Endothelial cell of umbilical vein (primary cell): ENCODE measurements around the gene IL4R. TPM values are rescaled to one million over a fixed set of nuclear protein-coding genes. Genes with fewer than 3 reads are reported as not detected.

ENCODE experiments used
- BruUV-seq: library from RNA; stranded (reverse); fragments of 400-500 nt; replicated peaks from 2 replicates; lab custom pipeline; 2021; lab: Mats Ljungman, UMichigan
- CTCF ChIA-PET: fragments of 300-600, 350-600 bp; sonication (Branson Sonifier 250); formaldehyde crosslinking; loops from one replicate; lab custom pipeline; 2021; ENCODE audit warnings: antibody characterized with exemption, inconsistent platforms; lab: Charles Lee
- POLR2A ChIA-PET: fragments of 300-600, 350-600 bp; sonication (Branson Sonifier 250); formaldehyde crosslinking; loops from one replicate; lab custom pipeline; 2021; ENCODE audit warnings: antibody characterized with exemption, inconsistent platforms; lab: Charles Lee
- DNase-seq: peaks from one replicate; pipeline ENCODE4 v3.0.0-alpha.2; 2011; ENCODE audit warnings: low read depth, low spot score
- FAIRE-seq: peaks from 2 replicates; lab custom pipeline; 2011; peaks lifted over from hg19 to GRCh38; lab: Jason Lieb, UNC
- H2AFZ ChIP-seq: 2 replicates; pipeline ENCODE4 v1.6.0; 2012; ENCODE audit warnings: low read depth, low read length, control low read depth, inconsistent platforms
- H3K27ac ChIP-seq: 2 replicates; pipeline ENCODE4 v1.5.1; 2011; ENCODE audit warnings: low read depth, mild to moderate bottlenecking, control low read depth, low read length, moderate library complexity; ENCODE audit not compliant: insufficient read depth
- H3K27me3 ChIP-seq, 2 experiments: 2 replicates each; pipeline versions ENCODE4 v1.6.0 to v1.6.1; 2011; ENCODE audit warnings: low read length in 2 of 2, mixed read lengths in 1 of 2; ENCODE audit not compliant: control insufficient read depth in 2 of 2, insufficient read depth in 2 of 2
- H3K36me3 ChIP-seq, 2 experiments: 2 replicates in 1 of 2; 3 replicates in 1 of 2; pipeline ENCODE4 v1.5.1; 2011; ENCODE audit warnings: low read length in 2 of 2, mild to moderate bottlenecking in 1 of 2, moderate library complexity in 1 of 2; ENCODE audit not compliant: control insufficient read depth in 2 of 2, insufficient read depth in 2 of 2; ENCODE audit errors: extremely low read depth in 1 of 2
- H3K4me1 ChIP-seq: 3 replicates; pipeline ENCODE4 v1.5.1; 2011; ENCODE audit warnings: mild to moderate bottlenecking, low read length; ENCODE audit not compliant: control insufficient read depth, insufficient read depth; ENCODE audit errors: extremely low read depth
- H3K4me2 ChIP-seq: 2 replicates; pipeline ENCODE4 v1.6.1; 2011; ENCODE audit warnings: low read length, control low read depth, mixed read lengths; ENCODE audit not compliant: insufficient read depth
- H3K4me3 ChIP-seq, 3 experiments: fragments of 200-600 bp in 1 of 3; sonication (generic), shearing (Covaris generic) in 1 of 3; replicated peaks in 1 of 3; 2 replicates each; pipeline ENCODE4 v1.5.1; 2011 to 2016; ENCODE audit warnings: control low read depth in 3 of 3, low read length in 3 of 3, mild to moderate bottlenecking in 2 of 3, inconsistent platforms in 1 of 3, low read depth in 1 of 3, moderate library complexity in 1 of 3; ENCODE audit not compliant: insufficient read depth in 1 of 3
- H3K79me2 ChIP-seq: 2 replicates; pipeline ENCODE4 v1.6.0; 2012; ENCODE audit warnings: low read length, inconsistent platforms; ENCODE audit not compliant: control insufficient read depth, insufficient read depth
- H3K9ac ChIP-seq: replicated peaks from 2 replicates; pipeline ENCODE3; 2011; ENCODE audit warnings: low read length, control low read depth; ENCODE audit not compliant: insufficient read depth; ENCODE audit errors: extremely low read depth
- H3K9me1 ChIP-seq: replicated peaks from 3 replicates; pipeline ENCODE4 v1.6.0; 2011; ENCODE audit warnings: mild to moderate bottlenecking, low read length; ENCODE audit not compliant: control insufficient read depth, insufficient read depth; ENCODE audit errors: extremely low read depth
- H3K9me3 ChIP-seq: replicated peaks from 2 replicates; pipeline ENCODE4 v1.5.1; 2012; ENCODE audit warnings: low read length, inconsistent platforms; ENCODE audit not compliant: control insufficient read depth, insufficient read depth
- H4K20me1 ChIP-seq: replicated peaks from 2 replicates; pipeline ENCODE3; 2011; ENCODE audit warnings: mild to moderate bottlenecking, low read length; ENCODE audit not compliant: control insufficient read depth, insufficient read depth; ENCODE audit errors: extremely low read depth
- CTCF ChIP-seq, 2 donors: IDR thresholded peaks; 1 replicate in 1 of 2; 2 replicates in 1 of 2; pipeline ENCODE4 v1.5.1; 2011; ENCODE audit warnings: low read length in 2 of 2, mild to moderate bottlenecking in 2 of 2, moderate library complexity in 2 of 2, control low read depth in 1 of 2, inconsistent platforms in 1 of 2, low read depth in 1 of 2; ENCODE audit not compliant: insufficient read depth in 1 of 2; ENCODE audit errors: extremely low read depth in 1 of 2
- EZH2 ChIP-seq: IDR thresholded peaks from 2 replicates; pipeline ENCODE4 v1.6.1; 2012; ENCODE audit warnings: borderline replicate concordance, low read depth, mild to moderate bottlenecking, moderate library complexity, low read length, inconsistent platforms; ENCODE audit not compliant: severe bottlenecking
- FOS ChIP-seq: IDR thresholded peaks from 2 replicates; pipeline ENCODE4 v1.6.1; 2011; ENCODE audit warnings: mild to moderate bottlenecking, low read length, moderate library complexity, borderline replicate concordance; ENCODE audit not compliant: insufficient read depth
- GATA2 ChIP-seq: IDR thresholded peaks from 2 replicates; pipeline ENCODE4 v1.7.0; 2011; ENCODE audit warnings: low read depth, mild to moderate bottlenecking, moderate library complexity, mixed read lengths, low read length; ENCODE audit not compliant: insufficient read length, insufficient read depth
- JUN ChIP-seq: IDR thresholded peaks from 2 replicates; pipeline ENCODE4 v1.6.1; 2011; ENCODE audit warnings: borderline replicate concordance, low read depth; ENCODE audit not compliant: insufficient read length, insufficient read depth
- MAX ChIP-seq: IDR thresholded peaks from 2 replicates; pipeline ENCODE4 v1.6.1; 2011; ENCODE audit not compliant: insufficient read depth, insufficient read length
- MYC ChIP-seq: IDR thresholded peaks from one replicate; pipeline ENCODE4 v1.6.1; 2011; ENCODE audit warnings: mild to moderate bottlenecking, low read depth, low read length
- POLR2A ChIP-seq: IDR thresholded peaks from 2 replicates; pipeline ENCODE4 v1.6.1; 2012; ENCODE audit warnings: low read depth, mild to moderate bottlenecking, control low read depth, low read length
- POLR2AphosphoS5 ChIP-seq: IDR thresholded peaks from 2 replicates; pipeline ENCODE4 v1.6.1; 2012; ENCODE audit warnings: low read depth, mild to moderate bottlenecking, control low read depth, low read length, moderate library complexity; ENCODE audit not compliant: insufficient read depth
- dilution Hi-C: fragments of 300-500 bp; cut with MboI; formaldehyde crosslinking; loops from one replicate; pipeline ENCODE4 v1.15.0; 2019; ENCODE audit warnings: low sequenced_read_pairs; ENCODE audit not compliant: extremely low pct_ligation_motif_present
- intact Hi-C: fragments of 100-400 bp; cut with micrococcal nuclease; formaldehyde crosslinking; loops from one replicate; pipeline ENCODE4 v1.10.0; 2022
- polyA plus RNA-seq, 4 experiments: library from polyadenylated mRNA; depleted of rRNA in 3 of 4; stranded (reverse) in 3 of 4; unstranded in 1 of 4; fragments of >200 nt; gene quantifications; 2 replicates each; pipeline versions ENCODE4 v1.2.1 to v1.2.3, GENCODE V29; 2011 to 2012; ENCODE audit warnings: missing spikeins in 1 of 4
- total RNA-seq: library from RNA; stranded (reverse); gene quantifications from 2 replicates; pipeline ENCODE4 v1.2.3, GENCODE V29; 2021

IL4R gene
- total and polyA plus RNA-seq, 2 donors (not counting 3 experiments of a cell fraction or from before 2014, with no cell fraction given): 138 to 139 TPM

GRCh38 chr16:27402569-27402963 is 88.8 kb downstream of the IL4R start:
- H3K9me3 ChIP-seq: no peaks in the 10 kb centered on the region
- dilution Hi-C loops: no loop called here
- ChIA-PET CTCF (no interaction called here), POLR2A (no interaction called here)
- BruUV-seq: no TSS peak
- TF ChIP-seq POLR2A (no peak), POLR2AphosphoS5 (no peak), CTCF (IDR thresholded peaks at IDR 0.05; ENCODE audit: extremely low read depth in 1 of 2, insufficient read depth in 1 of 2, low read depth in 1 of 2, low read length in 2 of 2) (no peak), FOS (no peak), JUN (no peak)
- no peak overlapping the region for H3K4me3 ChIP-seq
- FAIRE-seq (no peak), DNase-seq (no peak)
- H4K20me1 ChIP-seq: no peaks in the 10 kb centered on the region
- H3K36me3 ChIP-seq: no peaks in the 10 kb centered on the region
- H3K9me1 ChIP-seq: no peaks in the 10 kb centered on the region
- no peak overlapping the region for H3K4me2 ChIP-seq
- H2AFZ ChIP-seq: no peak overlapping the region
- intact Hi-C loops: no loop called here
- H3K4me1 ChIP-seq: no peaks in the 10 kb centered on the region
- no peaks in the 10 kb centered on the region for H3K27me3 ChIP-seq
- no peak overlapping the region for H3K27ac ChIP-seq
- no peaks in the 10 kb centered on the region for H3K79me2 ChIP-seq
- H3K9ac ChIP-seq: no peak overlapping the region

DNA sequence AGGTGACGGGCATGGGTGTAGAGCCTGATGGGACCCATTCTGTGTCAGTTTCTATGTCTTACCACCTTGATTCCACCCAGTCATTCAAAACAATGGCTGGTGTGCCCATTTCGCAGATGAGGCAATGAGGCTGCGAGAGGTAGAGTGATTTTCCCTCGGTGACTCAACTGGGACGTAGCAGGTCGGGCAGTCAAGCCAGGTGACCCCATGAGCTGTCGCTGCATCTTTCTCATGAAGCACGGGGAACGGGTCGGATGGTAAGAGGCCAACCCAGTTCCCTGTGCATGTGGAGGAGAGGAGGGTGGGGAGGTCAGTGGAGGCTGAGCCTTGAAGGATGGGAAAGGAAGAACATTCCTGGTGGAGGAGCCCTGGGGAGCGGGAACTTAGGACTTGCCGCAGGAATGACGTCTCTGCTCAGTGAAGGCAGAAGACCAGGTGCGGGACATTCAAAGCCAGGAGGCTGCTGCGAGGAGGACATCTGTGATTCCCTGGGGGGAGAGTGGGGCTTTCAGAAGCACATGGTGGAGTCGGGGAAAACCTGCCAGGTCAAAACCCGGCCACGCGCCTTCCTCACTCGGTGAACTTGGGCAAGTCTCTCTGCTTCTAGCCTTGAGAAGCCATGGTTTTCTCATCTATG is 89.3 kb downstream of the IL4R start:
- no peaks in the 10 kb centered on the region for H3K36me3 ChIP-seq
- dilution Hi-C loops: no loop called here
- no peaks in the 10 kb centered on the region for H3K79me2 ChIP-seq
- no peak overlapping the region for H3K4me3 ChIP-seq
- TF ChIP-seq POLR2AphosphoS5 (no peak), GATA2 (no peak), MYC (no peak), EZH2 (no peak), POLR2A (no peak), MAX (no peak), FOS (no peak), JUN (no peak)
- DNase-seq (no peak), FAIRE-seq (no peak)
- H3K27me3 ChIP-seq: no peaks in the 10 kb centered on the region
- H3K4me1 ChIP-seq: peaks cover under 1% of the 10 kb centered on the region
- ChIA-PET CTCF (no interaction called here), POLR2A (no interaction called here)
- no peaks in the 10 kb centered on the region for H3K9me1 ChIP-seq
- H3K27ac ChIP-seq: no peak overlapping the region
- intact Hi-C loops: no loop called here
- no peak overlapping the region for H2AFZ ChIP-seq
- H3K9ac ChIP-seq: no peak overlapping the region
- BruUV-seq: no TSS peak
- H3K4me2 ChIP-seq: no peak overlapping the region
- H4K20me1 ChIP-seq: no peaks in the 10 kb centered on the region
- no peaks in the 10 kb centered on the region for H3K9me3 ChIP-seq
